Measurements from ENCODE around the gene DENND2A. TPM values are rescaled to one million over a fixed set of nuclear protein-coding genes. Genes with fewer than 3 reads are reported as not detected.

Gene DENND2A
- polyA plus RNA-seq, 2 of the 4 experiments (the other 2 are of a cell fraction), result 0.37 to 0.63 TPM

GRCh38 chr7:140673774-140674155 is 33.2 kb upstream of the DENND2A start:
- Histone ChIP-seq H3K27ac (peak overlapping the region in 1 of 2 experiments; percentile 89; a peak in 4 of 6 replicates), H3K9me3 (no peaks in the 10 kb centered on the region), H3K4me1 (peaks cover 15% of the 10 kb centered on the region; the same call in 1 of the 3 replicates), H3K4me2 (peak overlapping the region; percentile 85), H3K4me3 (peak overlapping the region; percentile 80; the same call in 2 of the 3 replicates)
- no peak for FAIRE-seq
- POLR2A ChIA-PET, result no interaction called here
- TF ChIP-seq ZFP36 (IDR thresholded peaks at IDR 0.05; ENCODE audit: borderline replicate concordance, partially characterized antibody) (no peak), JUNB (IDR thresholded peaks at IDR 0.05) (no peak), E2F6 (IDR thresholded peaks at IDR 0.05; ENCODE audit: borderline replicate concordance, low read depth) (no peak), SREBF2 (IDR thresholded peaks at IDR 0.05) (no peak), MAFK (IDR thresholded peaks at IDR 0.05; ENCODE audit: partially characterized antibody) (no peak), CTCF (IDR thresholded peaks at IDR 0.05) (no peak), RNF2 (IDR thresholded peaks at IDR 0.05; ENCODE audit: borderline replicate concordance, low read depth) (no peak), RAD21 (conservative IDR thresholded peaks at IDR 0.05 in 1 of 2, IDR thresholded peaks at IDR 0.05 in 1 of 2) (no peak), ZC3H11A (IDR thresholded peaks at IDR 0.05) (no peak), HOXB13 (CRISPR knock-in tag; IDR thresholded peaks at IDR 0.05; ENCODE audit: low read depth) (no peak), REST (IDR thresholded peaks at IDR 0.05) (no peak), CEBPB (IDR thresholded peaks at IDR 0.05) (no peak), EP300 (IDR thresholded peaks at IDR 0.05) (no peak), MYC (IDR thresholded peaks at IDR 0.05; ENCODE audit: borderline replicate concordance, low read length) (no peak)
- WGBS (ENCODE audit: missing lambda C conversion rate), result 90% methylated on average over 18 of the region's 18 CpGs
- peak in 1 of 2 experiments; percentile 7; a peak in 2 of 6 replicates for ATAC-seq
- CTCF ChIA-PET, result interaction anchor here (0.6 to 2.5 kb wide), 5 partner anchors 12 to 328 kb away, joined by 3 to 19 read pairs (median 3); no protein-coding TSS in a partner anchor
- no peak for DNase-seq (ENCODE audit: low read depth in 1 of 2, low spot score in 1 of 2)

- WGBS (ENCODE audit: missing lambda C conversion rate), result 6% methylated on average over 24 of the region's 72 CpGs
- FAIRE-seq (no peak), ATAC-seq (peak; percentile 78), DNase-seq (ENCODE audit: low read depth in 1 of 2, low spot score in 1 of 2) (peak; percentile 33 to 61)
- POLR2A ChIA-PET, result no interaction called here
- CTCF ChIA-PET, result interaction anchor here (0.6 to 2.5 kb wide), 7 partner anchors 12 to 328 kb away, joined by 3 to 19 read pairs (median 3); no protein-coding TSS in a partner anchor
- Histone ChIP-seq H3K4me2 (peak overlapping the region; percentile 85), H3K4me3 (peak overlapping the region; percentile 80), H3K27ac (peak overlapping the region; percentile 81 to 89), H3K4me1 (peaks cover 15% of the 10 kb centered on the region; the same call in 1 of the 3 replicates), H3K9me3 (no peaks in the 10 kb centered on the region)
- TF ChIP-seq E2F6 (IDR thresholded peaks at IDR 0.05; ENCODE audit: borderline replicate concordance, low read depth) (peak; percentile 62), JUN (IDR thresholded peaks at IDR 0.05) (peak in 1 of 2 experiments; percentile 64; a peak in 2 of 5 replicates), PHF8 (IDR thresholded peaks at IDR 0.05; ENCODE audit: borderline replicate concordance, low read depth) (peak; percentile 34), MAX (IDR thresholded peaks at IDR 0.05) (peak; percentile 63; the same call in 1 of the 2 replicates), FOSB (CRISPR knock-in tag; IDR thresholded peaks at IDR 0.05) (no peak), RARB (CRISPR knock-in tag; IDR thresholded peaks at IDR 0.05) (no peak), JUNB (IDR thresholded peaks at IDR 0.05) (no peak), CEBPB (IDR thresholded peaks at IDR 0.05) (no peak)
Observed at GRCh38 chr7:140673063-140673773, 32.6 kb upstream of the DENND2A start.

All from A549 (cell line).